Mucosa of gallbladder (tissue), 1 donor: ENCODE results near the gene DGKB. TPM values are rescaled to one million over a fixed set of nuclear protein-coding genes. Genes with fewer than 3 reads are reported as not detected.

Source experiments
- DNase-seq: peaks from one replicate; pipeline ENCODE4 v3.0.0-alpha.2; 2020; ENCODE audit warnings: low spot score
- total RNA-seq: library from RNA; stranded (reverse); gene quantifications from one replicate; pipeline ENCODE4 v1.2.1, GENCODE V29; 2021
- donor health status: DM: no; HTN: no; CAD: no.

Gene DGKB
- total RNA-seq, 1 donor from 2014 or later: 1.0 TPM

DNA sequence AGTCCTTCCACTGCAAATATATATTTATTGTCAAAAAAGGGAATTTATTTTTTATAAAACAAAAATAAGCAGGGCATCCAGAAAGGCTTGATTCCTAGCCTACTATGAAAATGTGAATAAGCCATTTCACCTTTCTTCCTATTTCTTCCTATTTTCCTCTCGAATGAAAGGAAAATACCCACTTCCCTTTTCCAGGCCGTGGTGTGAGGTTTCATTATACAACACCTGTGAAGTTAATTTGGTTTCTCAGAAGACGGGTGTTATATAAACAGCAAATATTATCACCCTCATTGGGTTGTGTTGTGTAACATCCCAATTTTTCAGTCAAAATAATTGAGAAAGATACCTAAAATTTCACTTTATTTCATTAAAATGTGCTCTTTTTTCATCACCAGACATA, 214.3 kb downstream of the DGKB start:
- DNase-seq: no peak

- DNase-seq: no peak
Measured at GRCh38 chr7:14687777-14688176, 214.8 kb downstream of the DGKB start.

DNA sequence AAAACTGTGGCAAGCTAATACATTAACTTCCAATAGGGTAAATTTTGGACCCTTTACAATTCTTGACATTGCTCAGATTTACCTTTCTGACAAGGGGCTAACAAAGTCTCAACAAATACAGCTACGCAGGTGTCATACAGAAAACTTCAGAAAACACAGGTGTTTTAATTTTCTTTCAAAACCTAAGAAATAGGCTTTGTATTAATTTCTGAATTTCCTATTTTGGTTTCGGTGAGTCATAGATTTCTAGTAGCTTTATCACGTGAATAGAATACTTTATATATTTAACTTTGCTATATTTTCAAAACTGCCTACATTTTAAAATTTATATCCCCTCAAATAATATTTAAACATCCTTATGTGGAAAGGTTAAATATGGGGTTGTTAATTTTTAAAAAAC, 215.3 kb downstream of the DGKB start:
- DNase-seq: no peak

DNA sequence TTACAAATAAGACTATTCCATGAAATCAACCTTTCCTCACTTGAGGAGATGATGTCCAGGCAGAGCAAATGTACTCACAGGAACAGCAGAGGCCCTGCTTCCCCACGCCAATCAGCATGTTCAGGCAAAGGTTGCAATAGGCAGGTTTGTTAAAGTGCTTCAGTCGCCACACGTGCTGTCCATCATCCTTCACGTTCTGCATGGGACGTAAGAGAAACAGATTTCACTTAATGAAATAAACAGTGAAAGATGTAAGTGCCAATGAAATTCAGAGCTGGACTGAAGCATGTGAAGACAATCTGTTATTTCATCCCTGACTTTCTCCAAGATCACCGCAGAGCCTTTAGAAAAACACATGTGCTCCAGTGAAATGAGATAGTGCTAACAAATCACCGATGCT, 217.4 kb downstream of the DGKB start:
- no peak for DNase-seq

- no peak for DNase-seq
Measured at GRCh38 chr7:14682910-14683465, 219.6 kb downstream of the DGKB start.

- no peak for DNase-seq
Measured at GRCh38 chr7:14676896-14677295, 225.7 kb downstream of the DGKB start.

GRCh38 chr7:14673202-14673601, 229.3 kb downstream of the DGKB start:
- DNase-seq: no peak

DNA sequence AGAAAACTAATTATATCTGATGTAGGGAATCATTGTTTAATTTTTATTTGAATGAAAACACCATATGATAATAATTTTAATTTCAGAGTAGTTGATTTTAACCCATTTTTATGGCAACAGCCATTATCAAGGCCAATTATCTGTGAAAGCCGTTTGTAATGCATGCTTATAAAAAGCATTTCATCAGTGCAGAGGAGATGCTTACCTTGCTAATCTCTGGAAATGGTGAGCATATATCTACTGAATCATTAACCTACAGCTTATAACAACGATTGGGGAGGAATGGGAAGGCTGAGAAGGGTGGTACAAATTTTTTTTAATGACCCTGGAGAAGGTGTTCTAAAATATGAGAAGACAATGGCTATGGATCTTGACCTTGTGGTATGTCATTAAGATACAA, 235.6 kb downstream of the DGKB start:
- DNase-seq: no peak

- DNase-seq: no peak
Measured at GRCh38 chr7:14666304-14666703, 236.2 kb downstream of the DGKB start.

- DNase-seq: no peak
Measured at GRCh38 chr7:14639801-14640200, 262.8 kb downstream of the DGKB start.

GRCh38 chr7:14639329-14639728, 263.2 kb downstream of the DGKB start:
- DNase-seq: peak; percentile 18

GRCh38 chr7:14637968-14638367, 264.6 kb downstream of the DGKB start:
- no peak for DNase-seq

GRCh38 chr7:14635955-14636354, 266.6 kb downstream of the DGKB start:
- no peak for DNase-seq

DNA sequence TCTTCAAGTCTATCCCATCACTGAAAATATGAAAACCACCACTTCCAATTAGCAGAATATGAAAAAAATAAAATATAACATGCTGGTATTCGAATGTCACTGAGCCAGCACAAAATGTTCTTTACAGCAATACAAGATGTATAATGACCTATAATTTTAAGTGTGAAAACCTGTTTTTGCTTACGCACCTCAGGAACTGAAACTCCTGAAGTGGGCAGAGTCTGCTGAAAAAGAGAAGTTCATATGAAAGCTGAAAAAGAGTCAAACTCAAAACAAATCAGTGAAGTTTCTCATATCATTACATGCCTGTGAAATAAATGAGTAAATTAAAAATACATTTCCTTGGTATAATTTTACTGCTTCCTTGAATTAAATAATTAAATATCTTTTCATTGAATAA, 272.5 kb downstream of the DGKB start:
- DNase-seq: no peak

DNA sequence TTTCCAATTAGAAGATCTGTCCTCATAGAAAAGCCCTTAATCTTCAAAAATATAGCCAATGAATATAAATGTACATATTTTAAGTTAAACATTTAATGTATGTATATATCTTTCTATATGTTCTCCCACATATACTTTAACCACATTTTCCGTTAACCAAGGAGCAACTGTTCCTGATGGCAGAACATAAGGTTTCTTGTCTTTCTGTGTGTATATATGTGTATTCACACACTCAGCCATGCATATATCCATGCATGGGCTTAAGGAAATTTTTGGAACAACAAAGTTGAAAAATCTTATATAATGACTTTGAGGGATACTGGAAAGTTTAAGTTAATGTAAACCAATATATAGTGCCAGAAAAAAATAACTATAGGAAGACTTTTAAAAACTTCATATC, 274.0 kb downstream of the DGKB start:
- no peak for DNase-seq

DNA sequence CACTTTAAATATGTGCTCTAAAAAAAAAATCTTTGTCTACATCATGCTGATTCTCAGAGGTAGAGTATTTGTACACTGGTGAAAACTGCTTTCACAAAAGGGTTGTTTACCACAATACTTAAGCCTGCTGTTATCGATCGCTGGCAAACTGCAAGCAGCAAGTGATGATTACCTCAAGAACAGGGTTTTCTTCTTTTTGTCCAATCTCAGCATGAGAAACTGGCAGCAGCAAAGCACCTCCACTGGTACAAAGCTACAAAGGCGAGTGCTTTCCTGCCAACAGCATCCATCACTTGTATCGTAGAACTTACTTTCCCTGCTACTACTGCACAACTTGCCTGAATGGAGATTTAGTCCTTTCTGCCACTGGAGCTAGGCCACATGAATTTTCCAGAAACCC, 276.5 kb downstream of the DGKB start:
- peak; percentile 74 for DNase-seq

GRCh38 chr7:14622559-14622958, 280.0 kb downstream of the DGKB start:
- DNase-seq: no peak

- DNase-seq: no peak
Measured at GRCh38 chr7:14606101-14606500, 296.4 kb downstream of the DGKB start.

- DNase-seq: peak; percentile 12
Measured at GRCh38 chr7:14604606-14605005, 297.9 kb downstream of the DGKB start.

DNA sequence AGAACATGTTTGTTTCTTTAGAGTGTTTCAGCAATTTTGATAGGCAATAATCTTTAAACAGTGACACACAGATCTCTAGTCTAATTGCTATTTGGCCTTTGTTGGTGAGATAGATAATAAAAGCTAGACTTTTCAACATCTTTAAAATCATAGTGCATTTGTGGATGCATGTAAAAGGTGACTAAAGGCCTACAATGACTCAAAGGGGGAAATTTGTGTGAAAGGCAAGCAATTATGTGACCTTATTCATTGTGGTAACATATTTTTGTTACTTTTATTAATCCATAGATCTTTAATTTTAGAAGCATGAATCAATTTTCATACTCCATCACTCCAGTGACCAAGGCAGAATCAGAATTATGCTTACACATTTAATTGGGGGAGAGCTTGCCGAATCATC, 299.7 kb downstream of the DGKB start:
- DNase-seq: no peak

DNA sequence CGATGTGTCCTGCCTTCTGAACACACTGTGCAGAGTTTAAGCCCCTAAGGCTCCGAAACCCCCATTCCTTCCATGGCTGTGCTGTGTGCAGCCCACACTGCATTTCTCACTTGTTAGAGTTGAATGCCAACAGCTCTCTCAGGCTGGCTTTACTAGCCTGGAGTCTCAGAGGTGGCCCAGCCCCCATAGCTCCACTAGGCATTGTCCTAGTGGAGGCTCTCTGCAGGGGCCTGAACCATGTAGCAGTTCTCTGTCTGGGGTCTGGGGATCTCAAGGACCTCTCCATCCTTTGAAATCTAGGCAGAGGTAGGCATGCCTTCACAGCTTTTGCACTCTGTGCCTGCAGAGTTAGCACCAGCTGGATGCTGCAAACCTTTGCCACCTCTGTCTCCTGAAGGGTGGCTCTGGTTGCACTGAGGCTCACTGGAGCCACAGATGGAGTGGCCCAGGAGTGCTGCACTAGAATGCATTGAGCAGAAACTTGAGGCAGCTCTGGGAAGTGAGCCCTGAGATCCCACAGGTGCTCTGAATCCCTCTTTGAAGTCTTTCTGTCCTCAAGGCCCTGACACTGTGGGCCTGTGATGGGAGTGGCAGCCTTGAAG, 301.7 kb downstream of the DGKB start:
- DNase-seq: no peak

- no peak for DNase-seq
Measured at GRCh38 chr7:14598978-14599377, 303.6 kb downstream of the DGKB start.

GRCh38 chr7:14596421-14596820, 306.1 kb downstream of the DGKB start:
- no peak for DNase-seq

GRCh38 chr7:14590206-14590605, 312.3 kb downstream of the DGKB start:
- no peak for DNase-seq
